Endothelial cell of hepatic sinusoid (primary cell): ENCODE data around the gene AKR1C1.
"Not testable (repeated sequence)": the region's sequence is repeated elsewhere in the genome, so short reads cannot be mapped to it uniquely, and the experiment has no call there.

Experiments used
- in situ Hi-C: cut with HindIII; loops from 2 replicates; pipeline ENCODE4 v1.10.0; 2017; ENCODE audit warnings: low sequenced_read_pairs

Gene AKR1C1

GRCh38 chr10:4947039-4947634 is 16.1 kb upstream of the AKR1C1 start:
- in situ Hi-C loops = no loop called here

GRCh38 chr10:4947635-4948596 is 15.3 kb upstream of the AKR1C1 start:
- in situ Hi-C loops = no loop called here

- in situ Hi-C loops = not testable (repeated sequence)
Observed at GRCh38 chr10:4951512-4952162, 11.6 kb upstream of the AKR1C1 start.

GRCh38 chr10:4953405-4953804 is 9.8 kb upstream of the AKR1C1 start:
- in situ Hi-C loops = no loop called here

GRCh38 chr10:4956088-4956487 is 7.1 kb upstream of the AKR1C1 start:
- in situ Hi-C loops = loop anchor here (5.0 kb wide), 1 partner anchor 51 kb away; no protein-coding TSS in a partner anchor

GRCh38 chr10:4956955-4957645 is 6.1 kb upstream of the AKR1C1 start:
- in situ Hi-C loops = loop anchor here (5.0 kb wide), 1 partner anchor 50 kb away; no protein-coding TSS in a partner anchor

GRCh38 chr10:4961558-4961957 is 1.7 kb upstream of the AKR1C1 start:
- in situ Hi-C loops = not testable (repeated sequence)

GRCh38 chr10:4962308-4962707 is 907 bp upstream of the AKR1C1 start:
- in situ Hi-C loops = not testable (repeated sequence)

- in situ Hi-C loops = not testable (repeated sequence)
Observed at GRCh38 chr10:4963815-4964154, 570 bp downstream of the AKR1C1 start.

- in situ Hi-C loops = not testable (repeated sequence)
Observed at GRCh38 chr10:4965763-4966162, 2.5 kb downstream of the AKR1C1 start.

- in situ Hi-C loops = not testable (repeated sequence)
Observed at GRCh38 chr10:4967189-4967588, 4.0 kb downstream of the AKR1C1 start.

- in situ Hi-C loops = not testable (repeated sequence)
Observed at GRCh38 chr10:4969289-4969688, 6.1 kb downstream of the AKR1C1 start.

GRCh38 chr10:4970362-4970761 is 7.1 kb downstream of the AKR1C1 start:
- in situ Hi-C loops = not testable (repeated sequence)

GRCh38 chr10:4972369-4973142 is 9.3 kb downstream of the AKR1C1 start:
- in situ Hi-C loops = not testable (repeated sequence)

- in situ Hi-C loops = not testable (repeated sequence)
Observed at GRCh38 chr10:4973294-4973693, 10.1 kb downstream of the AKR1C1 start.

- in situ Hi-C loops = not testable (repeated sequence)
Observed at GRCh38 chr10:4974400-4974799, 11.2 kb downstream of the AKR1C1 start.

GRCh38 chr10:4977025-4977424 is 13.8 kb downstream of the AKR1C1 start:
- in situ Hi-C loops = no loop called here

- in situ Hi-C loops = no loop called here
Observed at GRCh38 chr10:4978870-4979269, 15.7 kb downstream of the AKR1C1 start.

GRCh38 chr10:4980793-4981192 is 17.6 kb downstream of the AKR1C1 start:
- in situ Hi-C loops = no loop called here
